Hepatocyte (in vitro differentiated cells): ENCODE measurements around the gene CYTH4. TPM values are rescaled to one million over a fixed set of nuclear protein-coding genes. Genes with fewer than 3 reads are reported as not detected.

Source experiments
- DNase-seq: peaks from one replicate; pipeline ENCODE4 v3.0.0-alpha.2; 2016; ENCODE audit warnings: low spot score
- H2AFZ ChIP-seq: fragments of 200-600 bp; sonication (generic); 2 replicates; pipeline ENCODE4 v1.6.0; 2016; ENCODE audit warnings: antibody characterized with exemption, mild to moderate bottlenecking
- H3K27ac ChIP-seq: fragments of 200-600 bp; sonication (generic); 2 replicates; pipeline ENCODE4 v1.5.1; 2016; ENCODE audit warnings: mild to moderate bottlenecking
- H3K27me3 ChIP-seq: fragments of 200-600 bp; sonication (generic); 2 replicates; pipeline ENCODE4 v1.6.1; 2016
- H3K36me3 ChIP-seq: fragments of 200-600 bp; sonication (generic); replicated peaks from 2 replicates; pipeline ENCODE4 v1.5.1; 2016; ENCODE audit warnings: low read depth; ENCODE audit not compliant: insufficient read depth
- H3K4me1 ChIP-seq: fragments of 200-600 bp; sonication (generic); 2 replicates; pipeline ENCODE4 v1.5.1; 2016; ENCODE audit warnings: mild to moderate bottlenecking, moderate library complexity; ENCODE audit not compliant: insufficient read depth
- H3K4me2 ChIP-seq: fragments of 200-600 bp; sonication (generic); 2 replicates; pipeline ENCODE4 v1.6.0; 2016
- H3K4me3 ChIP-seq: fragments of 200-600 bp; sonication (generic); 2 replicates; pipeline ENCODE4 v1.5.1; 2016; ENCODE audit warnings: mild to moderate bottlenecking
- H3K79me2 ChIP-seq: fragments of 200-600 bp; sonication (generic); 2 replicates; pipeline ENCODE4 v1.6.0; 2017; ENCODE audit warnings: mild to moderate bottlenecking
- H3K9me2 ChIP-seq: fragments of 200-600 bp; sonication (generic); replicated peaks from 2 replicates; pipeline ENCODE4 v1.6.0; 2017; ENCODE audit warnings: mild to moderate bottlenecking; ENCODE audit not compliant: insufficient read depth
- H3K9me3 ChIP-seq: fragments of 200-600 bp; sonication (generic); 2 replicates; pipeline ENCODE4 v1.5.1; 2016; ENCODE audit warnings: low read depth, mild to moderate bottlenecking
- H4K20me1 ChIP-seq: fragments of 200-600 bp; sonication (generic); 2 replicates; pipeline ENCODE4 v1.6.0; 2016; ENCODE audit warnings: mild to moderate bottlenecking; ENCODE audit not compliant: insufficient read depth, poor library complexity, severe bottlenecking
- EZH2 ChIP-seq: fragments of 200-600 bp; sonication (generic); IDR thresholded peaks from 2 replicates; pipeline ENCODE4 v1.6.1; 2016; ENCODE audit warnings: antibody characterized with exemption, mild to moderate bottlenecking, borderline replicate concordance
- EZH2phosphoT487 ChIP-seq: fragments of 200-600 bp; sonication (generic); IDR thresholded peaks from one replicate; pipeline ENCODE4 v1.6.1; 2018; ENCODE audit warnings: antibody characterized with exemption, mild to moderate bottlenecking, low read depth, moderate library complexity; ENCODE audit not compliant: unreplicated experiment, severe bottlenecking
- WGBS: methylation state at CpG from one replicate; pipeline ENCODE4 v1.1.6; 2016; ENCODE audit warnings: low lambda C conversion rate; ENCODE audit errors: missing lambda C conversion rate; 5-methylcytosine and 5-hydroxymethylcytosine counted together
- polyA plus RNA-seq: library from polyadenylated mRNA; unstranded; fragments of >200 nt; fragmentation: Nextera tagmentation; extraction: Ambion mirVana; gene quantifications from 2 replicates; pipeline ENCODE4 v1.2.1, GENCODE V29; 2016
- total RNA-seq: library from RNA; depleted of rRNA; stranded (reverse); fragments of >200 nt; gene quantifications from 2 replicates; pipeline ENCODE4 v1.2.3, GENCODE V29; 2014
- TF ChIP-seq, protein P1 (sequence below): fragments of 200-600 bp; sonication (generic); IDR thresholded peaks from 2 replicates; pipeline ENCODE4 v1.5.1; 2016; ENCODE audit warnings: antibody characterized with exemption, mild to moderate bottlenecking; ENCODE audit not compliant: poor library complexity

CYTH4 gene
- total and polyA plus RNA-seq, 2 experiments from 2014 or later, result 0.57 to 0.94 TPM

DNA sequence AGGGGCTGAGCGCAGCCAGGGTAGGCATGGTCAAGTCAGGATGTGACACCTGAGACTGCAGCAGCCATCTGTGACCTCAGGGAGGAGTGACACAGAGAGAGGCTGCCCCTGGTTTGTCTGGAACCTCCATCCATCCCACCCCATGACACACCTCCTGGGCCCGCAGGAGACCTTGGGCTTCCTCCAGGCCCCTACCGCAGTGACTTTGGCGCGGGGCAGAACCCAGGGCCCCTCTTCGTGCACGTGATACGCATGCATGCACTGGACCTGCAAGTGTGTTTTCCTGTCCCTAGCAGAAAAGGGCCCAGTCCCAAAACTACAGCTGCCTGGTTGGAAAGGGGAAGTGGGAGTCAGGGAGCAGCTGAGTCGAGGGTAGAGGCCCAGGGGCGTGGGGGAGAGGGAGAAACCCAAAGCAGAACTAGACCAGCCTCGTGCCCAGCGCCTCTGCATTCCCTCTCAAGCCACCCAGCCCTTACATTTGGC lies 7.9 kb upstream of the CYTH4 start:
- Histone ChIP-seq H3K9me3 (no peaks in the 10 kb centered on the region), H3K27ac (no peak overlapping the region), H3K27me3 (no peaks in the 10 kb centered on the region), H3K9me2 (no peaks in the 10 kb centered on the region), H3K36me3 (no peaks in the 10 kb centered on the region), H3K79me2 (no peaks in the 10 kb centered on the region), H4K20me1 (no peaks in the 10 kb centered on the region), H3K4me1 (no peaks in the 10 kb centered on the region), H2AFZ (no peak overlapping the region), H3K4me2 (no peak overlapping the region), H3K4me3 (no peak overlapping the region)
- TF ChIP-seq EZH2phosphoT487 (no peak), EZH2 (no peak)
- TF ChIP-seq, protein P1, sequence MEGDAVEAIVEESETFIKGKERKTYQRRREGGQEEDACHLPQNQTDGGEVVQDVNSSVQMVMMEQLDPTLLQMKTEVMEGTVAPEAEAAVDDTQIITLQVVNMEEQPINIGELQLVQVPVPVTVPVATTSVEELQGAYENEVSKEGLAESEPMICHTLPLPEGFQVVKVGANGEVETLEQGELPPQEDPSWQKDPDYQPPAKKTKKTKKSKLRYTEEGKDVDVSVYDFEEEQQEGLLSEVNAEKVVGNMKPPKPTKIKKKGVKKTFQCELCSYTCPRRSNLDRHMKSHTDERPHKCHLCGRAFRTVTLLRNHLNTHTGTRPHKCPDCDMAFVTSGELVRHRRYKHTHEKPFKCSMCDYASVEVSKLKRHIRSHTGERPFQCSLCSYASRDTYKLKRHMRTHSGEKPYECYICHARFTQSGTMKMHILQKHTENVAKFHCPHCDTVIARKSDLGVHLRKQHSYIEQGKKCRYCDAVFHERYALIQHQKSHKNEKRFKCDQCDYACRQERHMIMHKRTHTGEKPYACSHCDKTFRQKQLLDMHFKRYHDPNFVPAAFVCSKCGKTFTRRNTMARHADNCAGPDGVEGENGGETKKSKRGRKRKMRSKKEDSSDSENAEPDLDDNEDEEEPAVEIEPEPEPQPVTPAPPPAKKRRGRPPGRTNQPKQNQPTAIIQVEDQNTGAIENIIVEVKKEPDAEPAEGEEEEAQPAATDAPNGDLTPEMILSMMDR, result no peak
- no peak for DNase-seq
- WGBS, result 85% methylated on average over 12 of the region's 12 CpGs

DNA sequence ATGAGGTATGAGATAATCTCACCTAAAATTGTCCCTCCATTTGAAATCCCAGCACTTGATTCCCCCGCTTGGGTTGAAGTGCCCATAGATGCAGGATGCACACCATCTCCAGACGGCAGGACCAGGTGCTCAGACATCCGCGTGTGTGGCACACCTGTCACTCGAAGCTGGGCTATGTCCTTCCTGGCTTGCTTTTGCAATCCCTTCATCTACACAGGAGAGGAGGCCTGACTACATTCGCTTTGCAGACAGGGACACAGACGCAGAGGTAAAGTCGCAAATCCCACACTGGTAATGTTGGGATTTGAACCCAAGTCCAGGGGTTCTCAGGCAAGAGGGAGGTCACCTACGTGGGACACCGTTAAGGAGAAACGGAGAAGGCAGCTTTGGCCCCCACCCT lies 7.2 kb upstream of the CYTH4 start:
- H3K79me2 ChIP-seq, result no peaks in the 10 kb centered on the region
- TF ChIP-seq EZH2 (no peak), EZH2phosphoT487 (no peak)
- TF ChIP-seq, protein P1, result no peak
- H3K9me2 ChIP-seq, result no peaks in the 10 kb centered on the region
- no peaks in the 10 kb centered on the region for H4K20me1 ChIP-seq
- H3K4me3 ChIP-seq, result no peak overlapping the region
- DNase-seq, result no peak
- 94% methylated on average over 11 of the region's 11 CpGs for WGBS
- H3K36me3 ChIP-seq, result no peaks in the 10 kb centered on the region
- no peak overlapping the region for H3K27ac ChIP-seq
- no peaks in the 10 kb centered on the region for H3K9me3 ChIP-seq
- H3K27me3 ChIP-seq, result no peaks in the 10 kb centered on the region
- H3K4me2 ChIP-seq, result no peak overlapping the region
- H3K4me1 ChIP-seq, result no peaks in the 10 kb centered on the region
- no peak overlapping the region for H2AFZ ChIP-seq

DNA sequence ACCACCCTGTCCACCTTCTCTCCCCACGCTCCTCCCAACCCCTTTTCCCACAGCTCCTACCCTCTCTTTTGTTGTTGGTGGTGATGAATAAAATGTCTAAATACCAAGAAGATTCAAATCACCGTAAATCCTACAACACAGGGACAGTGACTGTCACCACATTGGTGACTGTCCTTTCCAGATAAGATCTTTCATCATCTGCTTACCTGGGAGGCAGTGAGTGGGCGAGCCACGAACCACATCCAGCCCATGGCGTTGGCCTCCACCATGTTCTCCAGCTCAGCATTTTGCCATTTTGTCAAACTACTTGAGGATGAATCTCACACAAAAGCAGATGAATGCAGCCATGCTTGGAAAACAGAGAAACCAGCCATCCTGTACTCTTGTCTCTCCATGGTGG lies 6.7 kb upstream of the CYTH4 start:
- no peaks in the 10 kb centered on the region for H3K9me2 ChIP-seq
- H3K36me3 ChIP-seq, result no peaks in the 10 kb centered on the region

More for the DNA sequence above, 6.7 kb upstream of the CYTH4 start:
- no peak overlapping the region for H2AFZ ChIP-seq
- no peak overlapping the region for H3K4me2 ChIP-seq
- H3K9me3 ChIP-seq, result no peaks in the 10 kb centered on the region
- H3K27me3 ChIP-seq, result no peaks in the 10 kb centered on the region
- TF ChIP-seq EZH2 (no peak), EZH2phosphoT487 (no peak)
- TF ChIP-seq, protein P1, result no peak
- no peaks in the 10 kb centered on the region for H4K20me1 ChIP-seq
- H3K4me1 ChIP-seq, result no peaks in the 10 kb centered on the region
- DNase-seq, result no peak
- 88% methylated on average over 5 of the region's 5 CpGs for WGBS
- no peaks in the 10 kb centered on the region for H3K79me2 ChIP-seq
- H3K4me3 ChIP-seq, result no peak overlapping the region
- H3K27ac ChIP-seq, result no peak overlapping the region
